AG09319 (cell line): Measurements from ENCODE around the gene CHCHD6.

Experiments
- DNase-seq: peaks from one replicate; pipeline ENCODE4 v3.0.0-alpha.2; 2010; ENCODE audit warnings: low read depth; ENCODE audit errors: extremely low read depth
- CTCF ChIP-seq: IDR thresholded peaks from 2 replicates; pipeline ENCODE4 v1.5.1; 2011; ENCODE audit warnings: low read depth, mild to moderate bottlenecking, inconsistent platforms, low read length, moderate library complexity

Gene CHCHD6

GRCh38 chr3:126969586-126969985 is 265.5 kb downstream of the CHCHD6 start:
- TF ChIP-seq CTCF = no peak
- DNase-seq = no peak

- DNase-seq = no peak
- TF ChIP-seq CTCF = no peak
Observed at GRCh38 chr3:126970101-126970500, 266.1 kb downstream of the CHCHD6 start.

- no peak for DNase-seq
- TF ChIP-seq CTCF = no peak
Observed at GRCh38 chr3:126970921-126971320, 266.9 kb downstream of the CHCHD6 start.

- DNase-seq = peak; percentile 15
- TF ChIP-seq CTCF = no peak
Observed at GRCh38 chr3:126971891-126972351, 267.9 kb downstream of the CHCHD6 start.

GRCh38 chr3:126972866-126973265 is 268.8 kb downstream of the CHCHD6 start:
- no peak for DNase-seq
- TF ChIP-seq CTCF = no peak

GRCh38 chr3:126973814-126974213 is 269.8 kb downstream of the CHCHD6 start:
- TF ChIP-seq CTCF = no peak
- DNase-seq = no peak

GRCh38 chr3:126974756-126975155 is 270.7 kb downstream of the CHCHD6 start:
- no peak for DNase-seq
- no peak for TF ChIP-seq CTCF
